ENCODE measurements around the gene EGFR.

The EGFR gene

GRCh38 chr7:55069271-55069792 is 50.5 kb downstream of the EGFR start:
- DNase-seq (ENCODE audit: insufficient read length, low spot score) = no peak
- TF ChIP-seq POLR2A (IDR thresholded peaks at IDR 0.05; ENCODE audit: low read depth, low read length) = no peak
- FAIRE-seq = no peak

GRCh38 chr7:55070271-55070743 is 51.5 kb downstream of the EGFR start:
- no peak for TF ChIP-seq POLR2A (IDR thresholded peaks at IDR 0.05; ENCODE audit: low read depth, low read length)
- FAIRE-seq (no peak), DNase-seq (ENCODE audit: insufficient read length, low spot score) (no peak)

GRCh38 chr7:55070854-55071253 is 52.0 kb downstream of the EGFR start:
- TF ChIP-seq POLR2A (IDR thresholded peaks at IDR 0.05; ENCODE audit: low read depth, low read length) = no peak
- FAIRE-seq (no peak), DNase-seq (ENCODE audit: insufficient read length, low spot score) (no peak)

- TF ChIP-seq POLR2A (IDR thresholded peaks at IDR 0.05; ENCODE audit: low read depth, low read length) = no peak
- FAIRE-seq = no peak
- DNase-seq (ENCODE audit: insufficient read length, low spot score) = no peak
These were observed 52.8 kb downstream of the EGFR start for GRCh38 chr7:55071411-55072175.

- no peak for DNase-seq (ENCODE audit: insufficient read length, low spot score)
- no peak for FAIRE-seq
These were observed 53.4 kb downstream of the EGFR start for GRCh38 chr7:55072251-55072650.

GRCh38 chr7:55073051-55073511 is 54.3 kb downstream of the EGFR start:
- TF ChIP-seq POLR2A (IDR thresholded peaks at IDR 0.05; ENCODE audit: low read depth, low read length) = no peak
- DNase-seq (ENCODE audit: insufficient read length, low spot score) (no peak), FAIRE-seq (peak; percentile 11)

More at GRCh38 chr7:55072251-55072650, 53.4 kb downstream of the EGFR start:
- no peak for TF ChIP-seq POLR2A (IDR thresholded peaks at IDR 0.05; ENCODE audit: low read depth, low read length)

- 0 out of 2 replicates have a peak, but pooled peaks have one; percentile 33 for TF ChIP-seq POLR2A (IDR thresholded peaks at IDR 0.05; ENCODE audit: low read depth, low read length)
- FAIRE-seq (peak; percentile 99), DNase-seq (ENCODE audit: insufficient read length, low spot score) (peak; percentile 97)
These were observed 55.2 kb downstream of the EGFR start for GRCh38 chr7:55073976-55074528.

GRCh38 chr7:55075464-55076021 is 56.7 kb downstream of the EGFR start:
- FAIRE-seq (no peak), DNase-seq (ENCODE audit: insufficient read length, low spot score) (no peak)
- TF ChIP-seq POLR2A (IDR thresholded peaks at IDR 0.05; ENCODE audit: low read depth, low read length) = no peak

- DNase-seq (ENCODE audit: insufficient read length, low spot score) (no peak), FAIRE-seq (no peak)
- no peak for TF ChIP-seq POLR2A (IDR thresholded peaks at IDR 0.05; ENCODE audit: low read depth, low read length)
These were observed 59.0 kb downstream of the EGFR start for GRCh38 chr7:55077561-55078410.

GRCh38 chr7:55078465-55079372 is 59.9 kb downstream of the EGFR start:
- TF ChIP-seq POLR2A (IDR thresholded peaks at IDR 0.05; ENCODE audit: low read depth, low read length) = no peak
- FAIRE-seq = no peak
- no peak for DNase-seq (ENCODE audit: insufficient read length, low spot score)

- TF ChIP-seq POLR2A (IDR thresholded peaks at IDR 0.05; ENCODE audit: low read depth, low read length) = no peak
- FAIRE-seq = no peak
- DNase-seq (ENCODE audit: insufficient read length, low spot score) = no peak
These were observed 61.3 kb downstream of the EGFR start for GRCh38 chr7:55080000-55080623.

- no peak for TF ChIP-seq POLR2A (IDR thresholded peaks at IDR 0.05; ENCODE audit: low read depth, low read length)
- FAIRE-seq (no peak), DNase-seq (ENCODE audit: insufficient read length, low spot score) (no peak)
These were observed 62.3 kb downstream of the EGFR start for GRCh38 chr7:55081068-55081467.
